HPDE6-E6E7 (cell line): Measurements from ENCODE around the gene PPWD1.
A peak's percentile ranks its signal among the peaks of the same experiment; 100 is the strongest.

ENCODE experiments used
- DNase-seq: peaks from one replicate; pipeline ENCODE4 v3.0.0; 2011; ENCODE audit warnings: missing footprints; ENCODE audit errors: extremely low spot score

The PPWD1 gene

DNA sequence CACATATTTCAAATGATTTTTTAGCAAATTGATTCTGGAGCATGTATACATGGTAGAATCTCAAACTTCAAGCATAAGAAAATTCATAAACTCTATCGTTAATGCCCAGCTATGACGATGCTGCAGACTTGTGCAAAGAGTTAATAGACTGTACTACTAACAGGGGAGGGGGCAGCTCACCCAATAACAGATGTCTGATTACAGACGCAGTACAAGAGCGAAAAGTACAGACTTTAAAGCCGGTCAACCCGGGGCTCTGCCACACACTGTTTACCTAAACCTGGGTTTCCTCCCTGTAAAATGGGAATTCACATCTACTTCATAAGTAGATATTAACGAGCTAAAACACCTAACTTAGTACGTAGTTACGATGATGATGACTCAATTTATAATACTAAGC lies 60.4 kb downstream of the PPWD1 start:
- DNase-seq = no peak

DNA sequence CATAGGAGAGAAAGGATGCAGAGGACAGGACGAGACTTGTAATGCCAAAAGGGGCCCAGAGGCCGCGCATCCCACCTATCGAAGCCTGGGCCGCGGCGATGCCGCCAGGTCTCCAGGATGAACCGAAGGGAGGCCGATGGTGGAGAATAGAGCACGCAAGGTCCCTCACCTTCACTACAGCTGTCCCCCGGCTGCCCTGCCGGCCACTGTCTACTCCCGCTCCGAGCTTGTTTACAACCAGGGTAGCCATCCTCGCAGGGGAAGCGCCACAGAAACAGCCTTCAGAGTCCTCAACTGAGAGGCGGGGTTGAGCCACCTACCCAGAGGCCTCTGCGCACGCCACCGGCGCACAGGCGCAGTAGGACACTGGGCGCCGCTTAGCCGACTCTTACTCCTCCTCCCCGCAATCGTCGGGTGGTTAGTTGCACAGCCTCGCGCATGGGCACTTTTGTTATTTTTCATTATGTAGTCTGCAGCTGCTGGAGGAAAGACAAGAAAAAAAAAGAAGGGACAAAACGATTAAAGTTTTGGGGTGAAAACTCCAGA lies 61.0 kb downstream of the PPWD1 start, which contains the start of gene TRIM23:
Gene TRIM23 (minus strand): TSS at position 309 of the 546 bp plus-strand sequence. CDS start 59 bp downstream, at position 250.
- DNase-seq = peak; percentile 84

DNA sequence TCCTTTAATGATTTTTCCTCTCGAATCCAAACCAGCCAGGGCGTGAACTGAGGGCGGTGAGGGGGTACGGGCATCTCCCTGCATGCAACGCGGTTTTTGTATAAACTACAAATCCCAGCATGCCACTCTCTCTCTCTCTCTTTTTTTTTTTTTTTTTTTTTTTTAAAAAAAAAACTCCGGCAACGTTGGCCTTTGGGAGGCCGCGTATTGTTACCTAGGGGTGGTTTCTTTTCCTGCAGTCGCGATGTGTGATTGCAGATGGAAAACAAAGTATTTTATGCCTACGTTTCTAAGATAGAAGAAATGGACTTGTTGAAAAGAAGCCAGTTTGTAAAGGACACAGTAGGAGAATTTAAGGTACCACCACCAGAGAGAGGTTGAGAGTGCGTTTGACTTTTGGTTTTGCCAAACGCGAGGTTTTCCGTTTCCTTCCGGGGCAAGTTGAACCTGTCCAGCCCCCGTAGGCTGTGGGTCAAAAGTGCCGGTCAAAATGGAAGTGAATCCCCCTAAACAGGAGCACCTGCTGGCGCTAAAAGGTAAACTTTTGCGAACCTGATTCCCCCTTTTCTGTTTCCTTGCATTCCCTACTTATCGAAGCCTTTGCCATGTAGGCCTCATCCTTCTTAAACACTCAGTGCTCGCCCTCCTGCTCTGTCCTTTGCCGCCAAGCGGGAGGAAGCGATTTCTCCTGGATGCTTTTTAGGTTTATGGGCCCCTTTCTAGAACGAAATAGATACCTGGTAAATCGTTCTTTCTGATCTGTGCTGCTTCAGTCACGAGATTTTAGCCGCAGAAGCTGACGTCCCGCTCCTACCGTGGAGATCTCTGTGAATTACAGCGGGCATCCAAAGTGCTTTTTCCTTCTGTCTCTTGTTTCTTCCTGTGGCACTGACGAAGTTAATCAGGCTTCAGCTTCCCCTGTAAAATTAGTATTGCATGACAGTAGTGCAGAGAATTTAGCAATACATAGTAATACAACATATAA lies 61.8 kb downstream of the PPWD1 start, which contains the start of the genes SHLD3 and TRAPPC13:
Gene SHLD3 (plus strand): TSS at position 457 of the 985 bp plus-strand sequence. CDS start 4,561 bp downstream, outside the sequence.
Gene TRAPPC13 (plus strand): TSS at position 457 of the 985 bp plus-strand sequence. CDS start 34 bp downstream, at position 491.
- DNase-seq = peak; percentile 29

DNA sequence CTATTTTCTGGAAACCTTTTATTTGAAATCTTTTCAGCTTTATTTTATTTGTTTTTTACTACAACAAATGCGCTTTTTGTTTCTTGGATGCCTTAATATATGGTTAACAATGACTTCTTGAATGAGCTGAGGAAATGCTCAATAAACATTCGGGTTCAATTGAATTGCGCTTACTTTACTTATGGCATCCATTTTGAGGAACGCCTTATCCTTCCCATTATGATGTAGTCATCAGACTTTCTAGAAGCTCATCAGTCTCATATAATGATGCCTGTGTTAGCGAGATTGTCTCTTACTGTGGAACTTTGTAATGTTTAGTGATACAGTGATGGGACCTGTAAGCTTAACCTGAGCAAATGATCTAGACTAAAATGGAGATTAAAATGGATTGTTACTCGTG lies 62.6 kb downstream of the PPWD1 start:
- DNase-seq = no peak

DNA sequence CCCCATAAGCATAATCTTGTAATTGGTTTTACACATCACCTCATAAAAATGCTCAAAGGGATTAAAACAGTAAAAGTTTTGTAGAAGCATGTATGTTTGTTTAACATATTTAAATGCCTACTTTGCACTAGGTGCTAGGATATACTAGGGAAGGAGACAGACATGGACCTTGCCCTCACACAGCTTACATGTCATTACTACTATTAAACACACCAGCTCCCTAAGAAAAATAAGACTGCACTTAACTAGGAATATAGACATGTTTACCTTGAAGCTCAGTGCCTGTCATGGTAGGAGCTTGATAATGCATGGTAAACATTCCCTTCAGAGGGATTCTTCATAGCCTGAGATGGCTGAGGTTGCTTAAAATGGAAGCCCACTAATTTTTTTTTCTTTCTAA lies 67.9 kb downstream of the PPWD1 start:
- no peak for DNase-seq
